HG02759 (cell line): ENCODE data around the gene ZNF433.
"Not testable (repeated sequence)": the region's sequence is repeated elsewhere in the genome, so short reads cannot be mapped to it uniquely, and the experiment has no call there.

Experiments used
- ATAC-seq: cut with Tn5 transposase; IDR thresholded peaks from one replicate; pipeline ENCODE4 v1.9.1; 2021; ENCODE audit warnings: mild to moderate bottlenecking, moderate library complexity; ENCODE audit not compliant: unreplicated experiment

ZNF433 gene

GRCh38 chr19:12035220-12036172 is at the start of gene ZNF433:
TSS of gene ZNF433 (minus strand) at chr19:12035679. CDS start at chr19:12035539, 140 bp downstream.
- peak; percentile 94 for ATAC-seq

GRCh38 chr19:12083336-12083735 is 47.9 kb upstream of the ZNF433 start:
- ATAC-seq, result not testable (repeated sequence)

GRCh38 chr19:12077375-12077774 is 41.9 kb upstream of the ZNF433 start:
- ATAC-seq, result no peak

GRCh38 chr19:12076331-12076730 is 40.9 kb upstream of the ZNF433 start:
- ATAC-seq, result not testable (repeated sequence)

- no peak for ATAC-seq
Observed at GRCh38 chr19:12075538-12076139, 40.2 kb upstream of the ZNF433 start.

GRCh38 chr19:12064590-12065538 is 29.4 kb upstream of the ZNF433 start, which contains the start of gene ZNF844:
TSS of gene ZNF844 (plus strand) at chr19:12064731. CDS start at chr19:12064874, 143 bp downstream.
- peak; percentile 83 for ATAC-seq

- ATAC-seq, result no peak
Observed at GRCh38 chr19:12055784-12056183, 20.3 kb upstream of the ZNF433 start.

GRCh38 chr19:12052497-12053169 is 17.2 kb upstream of the ZNF433 start, which contains the start of gene ZNF878:
TSS of gene ZNF878 (minus strand) at chr19:12052961. CDS start at chr19:12052801, 160 bp downstream.
- peak; percentile 93 for ATAC-seq

- peak; percentile 15 for ATAC-seq
Observed at GRCh38 chr19:12052091-12052496, 16.6 kb upstream of the ZNF433 start.

GRCh38 chr19:12047868-12048267 is 12.4 kb upstream of the ZNF433 start:
- no peak for ATAC-seq

- ATAC-seq, result no peak
Observed at GRCh38 chr19:12043752-12044422, 8.4 kb upstream of the ZNF433 start.

- no peak for ATAC-seq
Observed at GRCh38 chr19:12042893-12043292, 7.4 kb upstream of the ZNF433 start.

- ATAC-seq, result no peak
Observed at GRCh38 chr19:12034620-12035019, 859 bp downstream of the ZNF433 start.

- no peak for ATAC-seq
Observed at GRCh38 chr19:12034198-12034597, 1.3 kb downstream of the ZNF433 start.

GRCh38 chr19:12015753-12016116 is 19.7 kb downstream of the ZNF433 start:
- ATAC-seq, result no peak

- ATAC-seq, result no peak
Observed at GRCh38 chr19:12015015-12015752, 20.3 kb downstream of the ZNF433 start.

- no peak for ATAC-seq
Observed at GRCh38 chr19:12000152-12000981, 35.1 kb downstream of the ZNF433 start.

- no peak for ATAC-seq
Observed at GRCh38 chr19:11995174-11995573, 40.3 kb downstream of the ZNF433 start.
